ENCODE data around the gene CYTH4. TPM values are rescaled to one million over a fixed set of nuclear protein-coding genes. Genes with fewer than 3 reads are reported as not detected.

Gene CYTH4
- total and polyA plus RNA-seq, 8 donors = 1.9 to 77.0 (median 6.0) TPM; not detected in 1

DNA sequence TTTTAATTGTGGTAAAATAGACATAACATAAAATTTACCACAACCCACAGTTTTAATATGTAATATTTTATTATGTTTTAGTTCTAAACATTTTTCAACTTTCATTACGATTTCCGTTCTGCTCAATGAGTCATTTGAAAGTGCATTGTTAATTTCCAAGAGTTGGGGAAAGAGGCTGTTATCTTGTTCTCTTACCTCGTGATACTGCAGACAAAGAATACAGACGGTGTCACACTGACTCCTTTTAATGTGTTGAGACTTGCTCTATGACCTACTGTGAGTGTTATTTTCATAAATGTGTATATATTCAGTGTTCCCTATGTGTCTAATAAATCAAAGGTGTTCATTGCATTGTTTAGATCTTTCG, 27.5 kb upstream of the CYTH4 start:
- no peaks in the 10 kb centered on the region for H3K9me3 ChIP-seq
- H3K27ac ChIP-seq = no peak overlapping the region
- no peaks in the 10 kb centered on the region for H3K36me3 ChIP-seq
- H3K4me3 ChIP-seq = no peak overlapping the region
- 19 to 32% (median 28%) methylated on average over 5 of the region's 5 CpGs for WGBS, 5 donors
- H3K4me1 ChIP-seq = peaks cover 0 to 7% (median 0%) of the 10 kb centered on the region in 4 donors
- H3K27me3 ChIP-seq = peaks cover 3 to 89% (median 29%) of the 10 kb centered on the region in 3 donors
- no peak for TF ChIP-seq POLR2AphosphoS5 (IDR thresholded peaks at IDR 0.05)
- TF ChIP-seq, protein P1, sequence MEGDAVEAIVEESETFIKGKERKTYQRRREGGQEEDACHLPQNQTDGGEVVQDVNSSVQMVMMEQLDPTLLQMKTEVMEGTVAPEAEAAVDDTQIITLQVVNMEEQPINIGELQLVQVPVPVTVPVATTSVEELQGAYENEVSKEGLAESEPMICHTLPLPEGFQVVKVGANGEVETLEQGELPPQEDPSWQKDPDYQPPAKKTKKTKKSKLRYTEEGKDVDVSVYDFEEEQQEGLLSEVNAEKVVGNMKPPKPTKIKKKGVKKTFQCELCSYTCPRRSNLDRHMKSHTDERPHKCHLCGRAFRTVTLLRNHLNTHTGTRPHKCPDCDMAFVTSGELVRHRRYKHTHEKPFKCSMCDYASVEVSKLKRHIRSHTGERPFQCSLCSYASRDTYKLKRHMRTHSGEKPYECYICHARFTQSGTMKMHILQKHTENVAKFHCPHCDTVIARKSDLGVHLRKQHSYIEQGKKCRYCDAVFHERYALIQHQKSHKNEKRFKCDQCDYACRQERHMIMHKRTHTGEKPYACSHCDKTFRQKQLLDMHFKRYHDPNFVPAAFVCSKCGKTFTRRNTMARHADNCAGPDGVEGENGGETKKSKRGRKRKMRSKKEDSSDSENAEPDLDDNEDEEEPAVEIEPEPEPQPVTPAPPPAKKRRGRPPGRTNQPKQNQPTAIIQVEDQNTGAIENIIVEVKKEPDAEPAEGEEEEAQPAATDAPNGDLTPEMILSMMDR (IDR thresholded peaks at IDR 0.05) = no peak
- intact Hi-C loops (cut with DNase I; ENCODE audit: low total_unique reads) = no loop called here
- DNase-seq = no peak

DNA sequence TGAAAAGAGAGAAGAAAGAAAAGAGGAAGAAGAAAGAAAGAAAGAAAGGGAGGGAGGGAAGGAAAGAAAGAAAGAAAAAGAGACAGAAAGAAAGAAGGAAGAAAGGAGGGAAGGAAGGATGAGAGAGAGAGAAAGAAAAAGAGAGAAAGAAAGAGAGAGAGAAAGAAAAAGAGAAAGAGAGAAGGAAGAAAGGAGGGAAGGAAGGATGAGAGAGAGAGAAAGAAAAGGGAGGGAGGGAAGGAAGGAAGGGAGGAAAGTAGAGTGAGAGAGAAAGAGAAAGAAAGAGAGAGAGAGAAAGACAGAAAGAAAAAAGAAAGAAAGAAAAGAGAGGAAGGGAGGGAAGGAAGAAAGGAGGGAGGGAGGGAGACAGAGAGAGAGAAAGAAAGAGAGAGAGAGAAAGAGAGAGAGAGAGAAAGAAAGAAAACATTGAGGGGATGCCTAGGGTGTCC, 26.7 kb upstream of the CYTH4 start:
- H3K4me3 ChIP-seq = no peak overlapping the region

DNA sequence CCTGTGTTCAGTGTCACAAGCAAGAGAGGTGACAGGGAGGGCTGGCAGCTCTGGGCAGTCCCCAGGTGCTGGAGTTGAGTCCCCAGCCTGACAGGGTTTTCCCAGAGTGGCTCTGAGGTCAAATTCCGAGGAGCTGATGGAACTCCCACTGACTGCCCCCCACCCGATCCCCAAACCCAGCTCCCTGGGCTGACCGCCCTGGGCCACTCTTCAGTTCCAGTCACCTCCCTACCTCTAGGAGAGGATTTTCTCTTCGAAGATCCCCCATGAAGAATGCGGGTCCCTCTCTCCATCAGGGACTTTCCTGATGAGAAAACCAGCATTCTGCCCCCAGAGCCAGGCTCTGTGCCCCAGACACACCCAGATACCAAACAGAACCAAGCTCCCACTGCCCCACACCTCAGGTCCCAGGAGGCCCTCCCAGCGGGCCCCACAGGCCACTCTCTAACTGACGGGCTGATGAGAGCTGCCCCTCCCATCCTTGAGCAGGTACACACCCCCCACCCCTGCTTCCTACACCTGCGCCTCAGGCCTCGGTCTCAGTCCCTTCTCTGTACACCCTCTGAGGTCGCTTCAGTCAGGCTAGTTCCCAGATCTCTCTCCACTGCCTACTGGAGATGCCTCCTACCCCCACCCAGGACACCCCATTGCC, 26.1 kb upstream of the CYTH4 start:
- no peak for TF ChIP-seq EP300 (IDR thresholded peaks at IDR 0.05)
- TF ChIP-seq POLR2AphosphoS5 (IDR thresholded peaks at IDR 0.05) = no peak
- TF ChIP-seq, protein P1 (IDR thresholded peaks at IDR 0.05) = no peak
- no peak for TF ChIP-seq POLR2A (IDR thresholded peaks at IDR 0.05)
- WGBS, 5 donors = 34 to 55% (median 50%) methylated on average over 10 of the region's 10 CpGs
- H3K27ac ChIP-seq = no peak overlapping the region
- peaks cover 3 to 89% (median 40%) of the 10 kb centered on the region in 3 donors for H3K27me3 ChIP-seq
- DNase-seq = no peak
- H3K4me1 ChIP-seq = peaks cover 0 to 15% (median 0%) of the 10 kb centered on the region in 4 donors
- no peaks in the 10 kb centered on the region for H3K9me3 ChIP-seq
- no peak overlapping the region for H3K4me3 ChIP-seq
- intact Hi-C loops (cut with DNase I; ENCODE audit: low total_unique reads) = no loop called here
- no peaks in the 10 kb centered on the region for H3K36me3 ChIP-seq

More for the DNA sequence above, 26.7 kb upstream of the CYTH4 start:
- no peak for TF ChIP-seq POLR2AphosphoS5 (IDR thresholded peaks at IDR 0.05)
- TF ChIP-seq, protein P1 (IDR thresholded peaks at IDR 0.05) = no peak
- no peak for TF ChIP-seq EP300 (IDR thresholded peaks at IDR 0.05)
- intact Hi-C loops (cut with DNase I; ENCODE audit: low total_unique reads) = no loop called here
- Histone ChIP-seq H3K4me1 (peaks cover 0 to 9% (median 0%) of the 10 kb centered on the region in 4 donors), H3K27me3 (peaks cover 3 to 89% (median 36%) of the 10 kb centered on the region in 3 donors), H3K9me3 (no peaks in the 10 kb centered on the region), H3K36me3 (no peaks in the 10 kb centered on the region), H3K27ac (no peak overlapping the region)
- DNase-seq = no peak

DNA sequence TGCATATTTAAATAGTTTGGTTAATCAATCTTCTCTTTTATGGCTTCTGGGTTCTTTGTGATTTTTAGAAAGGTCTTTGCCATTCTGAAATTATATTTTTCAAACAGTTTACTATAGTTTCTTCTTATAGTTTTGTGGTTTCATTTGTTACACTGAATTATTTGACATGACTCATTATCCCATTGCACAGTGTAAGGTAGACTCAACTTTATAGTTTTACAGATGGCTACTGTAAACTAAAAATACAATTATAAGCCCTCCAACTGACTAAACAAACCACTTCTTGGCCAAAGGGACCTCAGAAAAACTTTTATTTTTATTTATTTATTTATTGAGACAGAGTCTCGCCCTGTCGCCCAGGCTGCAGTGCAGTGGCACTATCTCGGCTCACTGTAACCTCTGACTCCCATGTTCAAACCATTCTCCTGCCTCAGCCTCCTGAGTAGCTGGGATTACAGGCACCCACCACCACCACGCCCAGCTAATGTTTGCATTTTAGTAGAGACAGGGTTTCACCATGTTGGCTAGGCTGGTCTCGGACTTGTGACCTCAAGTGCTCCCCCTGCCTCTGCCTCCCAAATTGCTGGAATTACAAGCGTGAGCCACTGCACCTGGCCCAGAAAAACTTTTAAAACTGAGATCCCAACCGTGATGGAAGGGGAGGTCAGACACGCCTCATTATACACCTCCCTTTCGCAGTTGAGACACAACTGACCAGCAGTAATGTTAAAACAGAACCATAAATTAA, 24.1 kb upstream of the CYTH4 start:
- WGBS, 5 donors = 62 to 77% (median 74%) methylated on average over 9 of the region's 9 CpGs
- no peaks in the 10 kb centered on the region for H3K36me3 ChIP-seq
- H3K9me3 ChIP-seq = no peaks in the 10 kb centered on the region
- peaks cover 3 to 88% (median 40%) of the 10 kb centered on the region in 3 donors for H3K27me3 ChIP-seq
- no peak overlapping the region for H3K27ac ChIP-seq
- DNase-seq = no peak
- intact Hi-C loops (cut with DNase I; ENCODE audit: low total_unique reads) = no loop called here
- no peak overlapping the region for H3K4me3 ChIP-seq
- peaks cover 0 to 15% (median 0%) of the 10 kb centered on the region in 4 donors for H3K4me1 ChIP-seq
- TF ChIP-seq EP300 (IDR thresholded peaks at IDR 0.05) = no peak
- TF ChIP-seq POLR2AphosphoS5 (IDR thresholded peaks at IDR 0.05) = no peak
- TF ChIP-seq, protein P1 (IDR thresholded peaks at IDR 0.05) = no peak
- no peak for TF ChIP-seq POLR2A (IDR thresholded peaks at IDR 0.05)

All from stomach (tissue), 9 donors.